Uterus (tissue), 4 donors: ENCODE results near the gene PRDM10. TPM values are rescaled to one million over a fixed set of nuclear protein-coding genes. Genes with fewer than 3 reads are reported as not detected.

Source experiments
- DNase-seq, 2 donors: peaks; one replicate each; pipeline ENCODE4 v3.0.0-alpha.2; 2019 to 2020
- H3K27ac ChIP-seq, 2 donors: fragments of 200-600 bp; sonication (generic); 1 replicate in 1 of 2; 2 replicates in 1 of 2; pipeline ENCODE4 v1.5.1; 2016 to 2018
- H3K27me3 ChIP-seq, 2 donors: fragments of 200-600 bp; sonication (generic); one replicate each; pipeline ENCODE4 v1.5.1; 2018 to 2019; ENCODE audit warnings: control low read depth in 1 of 2
- H3K36me3 ChIP-seq, 2 donors: fragments of 200-600 bp; sonication (generic); one replicate each; pipeline ENCODE4 v1.5.1; 2019; ENCODE audit warnings: control low read depth in 1 of 2
- H3K4me1 ChIP-seq, 2 donors: fragments of 200-600 bp; sonication (generic); one replicate each; pipeline ENCODE4 v1.5.1; 2018 to 2019; ENCODE audit warnings: control low read depth in 1 of 2
- H3K4me3 ChIP-seq, 2 donors: fragments of 200-600 bp; sonication (generic); 1 replicate in 1 of 2; 2 replicates in 1 of 2; pipeline ENCODE4 v1.5.1; 2018 to 2019; ENCODE audit warnings: mild to moderate bottlenecking in 1 of 2
- H3K9me3 ChIP-seq, 2 donors: fragments of 200-600 bp; sonication (generic); one replicate each; pipeline ENCODE4 v1.5.1; 2019; ENCODE audit warnings: control low read depth in 1 of 2
- POLR2A ChIP-seq, 2 donors: fragments of 450-650 bp; IDR thresholded peaks; one replicate each; pipeline ENCODE4 v1.6.1; 2016; ENCODE audit warnings: antibody characterized with exemption in 2 of 2, mild to moderate bottlenecking in 1 of 2, moderate library complexity in 1 of 2
- intact Hi-C: fragments of 100-400 bp; cut with DNase I; formaldehyde crosslinking; loops from one replicate; pipeline ENCODE4 v1.15.1; 2023; ENCODE audit warnings: low total_unique reads
- total RNA-seq, 4 donors: library from RNA; depleted of rRNA in 3 of 4; stranded (reverse); fragments of >200 nt in 3 of 4; gene quantifications; one replicate each; pipeline versions ENCODE4 v1.1.0 to v1.2.4, GENCODE V29; 2014 to 2023
- TF ChIP-seq, protein P1 (sequence below), 4 experiments: fragments of 200-600 bp in 2 of 4; fragments of 450-650 bp in 2 of 4; sonication (generic) in 2 of 4; IDR thresholded peaks; one replicate each; pipeline ENCODE4 v1.5.1; 2016 to 2019; ENCODE audit warnings: antibody characterized with exemption in 4 of 4, mild to moderate bottlenecking in 2 of 4, moderate library complexity in 1 of 4
- donor health status: DM: yes; HTN: yes; CAD: no.

Gene PRDM10
- total RNA-seq, 4 donors from 2014 or later, result 0.29 to 18.6 (median 6.7) TPM

DNA sequence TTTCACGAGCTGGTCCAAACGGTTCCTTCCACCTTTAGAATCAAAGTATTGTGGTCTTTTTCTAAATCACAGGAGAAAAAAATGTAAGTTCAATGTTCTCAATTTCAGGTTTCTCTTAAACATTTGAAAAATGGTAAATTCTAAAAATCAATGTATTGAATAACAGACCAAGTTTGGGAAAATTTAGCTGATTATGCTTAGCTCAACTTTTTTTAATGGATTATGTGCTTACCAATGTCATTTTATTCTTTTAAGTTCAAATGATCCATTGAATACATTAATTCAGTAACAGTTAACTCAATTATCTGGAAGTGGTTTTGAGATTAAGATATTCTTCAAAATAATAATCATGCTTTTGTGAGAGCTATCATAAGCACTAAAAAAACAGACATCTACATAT is 5.1 kb downstream of the PRDM10 start:
- intact Hi-C loops, result no loop called here
- no peak overlapping the region for H3K4me3 ChIP-seq
- TF ChIP-seq, protein P1, sequence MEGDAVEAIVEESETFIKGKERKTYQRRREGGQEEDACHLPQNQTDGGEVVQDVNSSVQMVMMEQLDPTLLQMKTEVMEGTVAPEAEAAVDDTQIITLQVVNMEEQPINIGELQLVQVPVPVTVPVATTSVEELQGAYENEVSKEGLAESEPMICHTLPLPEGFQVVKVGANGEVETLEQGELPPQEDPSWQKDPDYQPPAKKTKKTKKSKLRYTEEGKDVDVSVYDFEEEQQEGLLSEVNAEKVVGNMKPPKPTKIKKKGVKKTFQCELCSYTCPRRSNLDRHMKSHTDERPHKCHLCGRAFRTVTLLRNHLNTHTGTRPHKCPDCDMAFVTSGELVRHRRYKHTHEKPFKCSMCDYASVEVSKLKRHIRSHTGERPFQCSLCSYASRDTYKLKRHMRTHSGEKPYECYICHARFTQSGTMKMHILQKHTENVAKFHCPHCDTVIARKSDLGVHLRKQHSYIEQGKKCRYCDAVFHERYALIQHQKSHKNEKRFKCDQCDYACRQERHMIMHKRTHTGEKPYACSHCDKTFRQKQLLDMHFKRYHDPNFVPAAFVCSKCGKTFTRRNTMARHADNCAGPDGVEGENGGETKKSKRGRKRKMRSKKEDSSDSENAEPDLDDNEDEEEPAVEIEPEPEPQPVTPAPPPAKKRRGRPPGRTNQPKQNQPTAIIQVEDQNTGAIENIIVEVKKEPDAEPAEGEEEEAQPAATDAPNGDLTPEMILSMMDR (IDR thresholded peaks at IDR 0.05), result no peak
- TF ChIP-seq POLR2A (IDR thresholded peaks at IDR 0.05), result no peak
- no peaks in the 10 kb centered on the region for H3K36me3 ChIP-seq
- H3K9me3 ChIP-seq, result no peaks in the 10 kb centered on the region
- no peaks in the 10 kb centered on the region for H3K4me1 ChIP-seq
- no peak for DNase-seq
- no peaks in the 10 kb centered on the region for H3K27me3 ChIP-seq
- H3K27ac ChIP-seq, result no peak overlapping the region

DNA sequence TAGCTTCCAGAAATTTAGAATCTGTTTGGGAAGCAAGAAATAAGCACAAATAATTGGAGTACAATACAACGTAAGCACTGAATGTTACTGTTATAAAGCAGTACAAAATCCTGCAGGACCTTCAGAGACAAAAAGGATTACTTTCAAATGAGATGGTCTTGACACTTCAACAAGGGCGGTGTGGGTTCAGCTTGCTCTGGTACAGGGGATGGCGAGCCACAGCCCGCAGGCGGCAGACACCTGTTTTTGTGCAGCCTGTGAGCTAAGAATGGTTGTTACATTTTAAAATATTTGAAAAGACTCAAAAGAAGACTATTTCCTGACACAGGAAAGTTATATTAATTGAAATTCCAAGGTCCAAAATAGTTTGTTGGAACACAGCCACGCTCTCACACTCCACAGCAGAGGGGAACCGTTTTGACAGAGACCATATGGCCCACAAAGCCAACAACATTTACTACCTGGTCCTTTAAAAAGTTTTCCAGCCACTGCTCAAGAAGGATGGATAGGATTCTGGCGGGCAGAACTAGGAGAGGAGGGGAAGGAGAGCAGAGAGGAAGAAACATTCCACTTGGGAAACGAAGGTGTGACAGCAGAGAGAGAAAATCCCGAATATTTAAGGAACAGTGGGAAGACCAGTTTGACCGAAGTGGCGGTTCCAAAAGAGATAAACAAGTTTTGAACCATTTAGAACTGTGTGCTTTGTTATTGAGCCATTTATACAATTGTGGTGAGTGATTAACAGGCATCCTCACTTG is 6.3 kb downstream of the PRDM10 start:
- no peaks in the 10 kb centered on the region for H3K36me3 ChIP-seq
- no peaks in the 10 kb centered on the region for H3K27me3 ChIP-seq
- no peaks in the 10 kb centered on the region for H3K9me3 ChIP-seq
- peak overlapping the region; percentile 43 to 58 for H3K27ac ChIP-seq
- TF ChIP-seq POLR2A (IDR thresholded peaks at IDR 0.05), result no peak
- TF ChIP-seq, protein P1 (IDR thresholded peaks at IDR 0.05), result no peak
- no peaks in the 10 kb centered on the region for H3K4me1 ChIP-seq
- H3K4me3 ChIP-seq, result no peak overlapping the region
- DNase-seq, result peak in 1 of 2 donors; percentile 42
- intact Hi-C loops, result no loop called here

DNA sequence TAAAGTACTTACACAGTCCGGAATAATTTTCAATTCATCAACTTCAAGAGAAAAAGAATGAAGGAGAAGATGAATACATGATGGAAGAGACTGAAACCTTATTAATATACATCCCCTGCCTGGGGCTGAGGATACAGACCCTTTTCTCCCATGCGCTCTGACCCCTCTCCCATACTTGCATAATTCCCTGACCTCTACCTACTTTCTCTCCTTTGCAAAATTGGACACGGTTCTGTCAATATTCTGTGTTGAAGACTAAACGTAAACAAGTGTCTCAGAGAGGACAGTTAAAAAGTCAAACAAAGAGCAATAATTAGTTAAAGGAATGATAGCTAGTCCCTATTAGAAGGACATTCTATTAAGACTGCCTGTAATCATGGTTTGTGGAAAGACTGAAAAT is 7.5 kb downstream of the PRDM10 start:
- intact Hi-C loops, result no loop called here
- Histone ChIP-seq H3K36me3 (no peaks in the 10 kb centered on the region), H3K4me3 (no peak overlapping the region), H3K27ac (no peak overlapping the region), H3K4me1 (no peaks in the 10 kb centered on the region), H3K9me3 (no peaks in the 10 kb centered on the region), H3K27me3 (no peaks in the 10 kb centered on the region)
- DNase-seq, result no peak
- no peak for TF ChIP-seq POLR2A (IDR thresholded peaks at IDR 0.05)
- TF ChIP-seq, protein P1 (IDR thresholded peaks at IDR 0.05), result no peak

DNA sequence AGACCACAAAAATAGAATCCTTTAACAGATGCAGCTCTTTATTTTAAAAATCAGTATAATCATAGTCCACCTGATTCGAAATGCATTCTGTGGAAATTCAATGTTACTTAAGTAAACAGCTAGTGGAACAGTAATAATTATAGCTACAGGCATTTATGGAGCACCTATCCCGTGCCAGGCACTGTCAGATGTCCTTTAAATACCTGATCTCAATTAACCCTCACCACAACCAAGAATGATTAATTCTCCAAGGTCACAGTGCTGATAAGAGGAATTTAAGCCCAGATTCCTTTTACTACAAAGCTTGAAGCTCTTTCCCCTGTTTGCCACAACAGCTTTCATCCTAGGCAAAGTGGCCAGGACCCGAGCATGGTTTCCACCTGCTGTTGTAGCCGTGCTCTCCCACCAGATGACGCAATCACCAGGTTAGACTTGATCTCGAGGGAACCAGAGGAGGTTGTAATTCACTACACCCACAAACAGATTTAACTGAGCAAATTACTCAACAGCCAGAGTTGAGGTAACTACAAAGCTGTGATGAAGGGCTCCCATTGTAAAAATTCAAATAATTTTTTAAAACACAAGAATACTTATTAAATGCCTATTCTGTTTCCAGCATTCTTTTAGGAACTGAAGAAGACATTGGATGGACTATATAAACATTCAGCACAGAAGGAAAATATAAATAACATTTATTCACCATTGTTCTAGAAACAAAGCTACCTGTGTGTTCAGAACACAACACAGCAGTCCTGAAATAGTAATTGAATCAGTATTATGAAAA is 10.3 kb downstream of the PRDM10 start:
- H3K9me3 ChIP-seq, result no peaks in the 10 kb centered on the region
- H3K4me3 ChIP-seq, result no peak overlapping the region
- no peak for TF ChIP-seq POLR2A (IDR thresholded peaks at IDR 0.05)
- TF ChIP-seq, protein P1 (IDR thresholded peaks at IDR 0.05), result peak in 2 of 4 experiments; percentile 6 to 10
- intact Hi-C loops, result no loop called here
- no peaks in the 10 kb centered on the region for H3K27me3 ChIP-seq
- no peaks in the 10 kb centered on the region for H3K4me1 ChIP-seq
- DNase-seq, result peak in 1 of 2 donors; percentile 27
- H3K27ac ChIP-seq, result no peak overlapping the region
- no peaks in the 10 kb centered on the region for H3K36me3 ChIP-seq
